Thyroid gland (tissue), 4 donors: ENCODE results near the gene OSBPL1A. TPM values are rescaled to one million over a fixed set of nuclear protein-coding genes. Genes with fewer than 3 reads are reported as not detected.

Experiments
- DNase-seq, 2 donors: peaks; one replicate each; pipeline ENCODE4 v3.0.0-alpha.2; 2019
- H3K27ac ChIP-seq, 3 donors: fragments of 200-600 bp; sonication (generic); 1 replicate in 2 of 3; 2 replicates in 1 of 3; pipeline ENCODE4 v1.5.1; 2016 to 2019; ENCODE audit warnings: mild to moderate bottlenecking in 1 of 3, moderate library complexity in 1 of 3
- H3K27me3 ChIP-seq: fragments of 200-600 bp; sonication (generic); one replicate; pipeline ENCODE4 v1.5.1; 2019
- H3K36me3 ChIP-seq, 2 donors: fragments of 200-600 bp; sonication (generic); one replicate each; pipeline ENCODE4 v1.5.1; 2016 to 2019
- H3K4me1 ChIP-seq, 2 donors: fragments of 200-600 bp; sonication (generic); one replicate each; pipeline ENCODE4 v1.5.1; 2017 to 2019
- H3K4me3 ChIP-seq, 3 donors: fragments of 200-600 bp; sonication (generic); replicated peaks in 1 of 3; 1 replicate in 2 of 3; 2 replicates in 1 of 3; pipeline ENCODE4 v1.5.1; 2016; ENCODE audit warnings: mild to moderate bottlenecking in 1 of 3
- H3K9me3 ChIP-seq: fragments of 200-600 bp; sonication (generic); one replicate; pipeline ENCODE4 v1.5.1; 2017
- CTCF ChIP-seq, 6 experiments: fragments of 200-600 bp in 3 of 6; fragments of 450-650 bp in 3 of 6; sonication (generic) in 3 of 6; IDR thresholded peaks; one replicate each; pipeline ENCODE4 v1.5.1; 2016 to 2019; ENCODE audit warnings: antibody characterized with exemption in 6 of 6, mild to moderate bottlenecking in 2 of 6, inconsistent platforms in 1 of 6, moderate library complexity in 1 of 6
- POLR2A ChIP-seq, 2 donors: fragments of 450-650 bp; IDR thresholded peaks; one replicate each; pipeline ENCODE4 v1.6.1; 2017; ENCODE audit warnings: antibody characterized with exemption in 2 of 2, mild to moderate bottlenecking in 2 of 2, moderate library complexity in 1 of 2
- WGBS, 2 donors: methylation state at CpG; one replicate each; pipeline ENCODE4 v1.1.5; 2017; 5-methylcytosine and 5-hydroxymethylcytosine counted together
- intact Hi-C: fragments of 100-400 bp; cut with DNase I; formaldehyde crosslinking; loops from one replicate; pipeline ENCODE4 v1.15.1; 2023
- total RNA-seq, 4 donors: library from RNA; depleted of rRNA; stranded (reverse); fragments of >200 nt; gene quantifications; one replicate each; pipeline ENCODE4 v1.2.3, GENCODE V29; 2016

The OSBPL1A gene
- total RNA-seq, 4 donors from 2014 or later, result 47.0 to 57.4 (median 48.2) TPM

- 56 to 58% methylated on average over 7 of the region's 7 CpGs for WGBS, 2 donors
- H3K27me3 ChIP-seq, result no peaks in the 10 kb centered on the region
- no peak for DNase-seq
These were observed 259.2 kb downstream of the OSBPL1A start for GRCh38 chr18:24138409-24138788.

GRCh38 chr18:24136967-24137373, 260.7 kb downstream of the OSBPL1A start:
- intact Hi-C loops, result no loop called here
- no peak overlapping the region for H3K27ac ChIP-seq
- no peaks in the 10 kb centered on the region for H3K36me3 ChIP-seq
- no peak overlapping the region for H3K4me3 ChIP-seq
- H3K9me3 ChIP-seq, result no peaks in the 10 kb centered on the region
- no peak for DNase-seq
- H3K4me1 ChIP-seq, result peaks cover 0 to 11% of the 10 kb centered on the region in 2 donors
- H3K27me3 ChIP-seq, result no peaks in the 10 kb centered on the region
- TF ChIP-seq POLR2A (IDR thresholded peaks at IDR 0.05), result no peak
- no peak for TF ChIP-seq CTCF (IDR thresholded peaks at IDR 0.05)
- 76 to 80% methylated on average over 3 of the region's 3 CpGs for WGBS, 2 donors

More at GRCh38 chr18:24138409-24138788, 259.2 kb downstream of the OSBPL1A start:
- TF ChIP-seq POLR2A (IDR thresholded peaks at IDR 0.05) (no peak), CTCF (IDR thresholded peaks at IDR 0.05) (no peak)
- Histone ChIP-seq H3K4me1 (peaks cover 0 to 11% of the 10 kb centered on the region in 2 donors), H3K36me3 (no peaks in the 10 kb centered on the region), H3K9me3 (no peaks in the 10 kb centered on the region), H3K27ac (no peak overlapping the region), H3K4me3 (peak overlapping the region in 2 of 3 donors; percentile 28 to 42)
- intact Hi-C loops, result no loop called here

- intact Hi-C loops, result no loop called here
- no peak for TF ChIP-seq POLR2A (IDR thresholded peaks at IDR 0.05)
- no peak for DNase-seq
- Histone ChIP-seq H3K27ac (no peak overlapping the region), H3K36me3 (no peaks in the 10 kb centered on the region), H3K4me3 (no peak overlapping the region), H3K9me3 (no peaks in the 10 kb centered on the region), H3K27me3 (no peaks in the 10 kb centered on the region), H3K4me1 (peaks cover 0 to 6% of the 10 kb centered on the region in 2 donors)
- WGBS, 2 donors, result 92 to 94% methylated on average over 2 of the region's 2 CpGs
These were observed 267.1 kb downstream of the OSBPL1A start for GRCh38 chr18:24130494-24130893.

- 98 to 99% methylated on average over 4 of the region's 4 CpGs for WGBS, 2 donors
- Histone ChIP-seq H3K36me3 (no peaks in the 10 kb centered on the region), H3K9me3 (no peaks in the 10 kb centered on the region), H3K4me1 (peaks cover 0 to 6% of the 10 kb centered on the region in 2 donors), H3K27me3 (no peaks in the 10 kb centered on the region), H3K4me3 (no peak overlapping the region), H3K27ac (no peak overlapping the region)
- no peak for TF ChIP-seq POLR2A (IDR thresholded peaks at IDR 0.05)
- TF ChIP-seq CTCF (IDR thresholded peaks at IDR 0.05), result no peak
- DNase-seq, result no peak
- intact Hi-C loops, result no loop called here
These were observed 268.9 kb downstream of the OSBPL1A start for GRCh38 chr18:24128700-24129099.

GRCh38 chr18:24127735-24128134, 269.9 kb downstream of the OSBPL1A start:
- H3K27ac ChIP-seq, result no peak overlapping the region
- intact Hi-C loops, result no loop called here
- peaks cover 0 to 6% of the 10 kb centered on the region in 2 donors for H3K4me1 ChIP-seq
- 77% methylated on average over 3 of the region's 3 CpGs for WGBS, 2 donors
- H3K4me3 ChIP-seq, result no peak overlapping the region
- TF ChIP-seq POLR2A (IDR thresholded peaks at IDR 0.05), result no peak
- no peaks in the 10 kb centered on the region for H3K36me3 ChIP-seq
- DNase-seq, result no peak
- H3K9me3 ChIP-seq, result no peaks in the 10 kb centered on the region
- no peaks in the 10 kb centered on the region for H3K27me3 ChIP-seq

GRCh38 chr18:24126155-24126961, 271.3 kb downstream of the OSBPL1A start:
- no peak overlapping the region for H3K27ac ChIP-seq
- H3K27me3 ChIP-seq, result no peaks in the 10 kb centered on the region
- 18 to 27% methylated on average over 3 of the region's 3 CpGs for WGBS, 2 donors
- H3K9me3 ChIP-seq, result no peaks in the 10 kb centered on the region
- peak; percentile 35 to 41 for DNase-seq
- intact Hi-C loops, result no loop called here
- no peaks in the 10 kb centered on the region for H3K36me3 ChIP-seq
- TF ChIP-seq CTCF (IDR thresholded peaks at IDR 0.05) (no peak), POLR2A (IDR thresholded peaks at IDR 0.05) (no peak)
- H3K4me1 ChIP-seq, result peaks cover 0 to 6% of the 10 kb centered on the region in 2 donors
- no peak overlapping the region for H3K4me3 ChIP-seq
